Measurements from ENCODE around the gene SLC7A1.

DNA sequence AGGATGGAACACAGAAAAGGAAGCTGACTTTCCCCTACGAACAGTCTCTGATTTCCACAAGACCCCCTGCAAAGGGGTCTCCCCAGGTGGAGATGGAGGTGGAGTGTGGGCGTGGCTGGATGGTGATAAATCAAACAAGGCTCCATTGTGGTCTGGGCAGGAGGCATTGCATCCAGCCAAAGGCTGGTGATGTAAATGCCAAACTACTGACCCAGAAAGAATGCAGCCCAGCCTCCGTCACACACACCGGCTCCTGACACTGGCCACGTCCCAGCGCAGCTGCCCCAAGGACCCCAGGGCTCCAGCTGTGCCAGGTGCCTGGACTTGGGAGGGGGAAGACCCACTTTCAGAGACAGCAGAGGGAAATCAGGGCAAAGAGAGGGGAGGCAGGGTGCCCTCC lies 6.3 kb downstream of the SLC7A1 start:
- TF ChIP-seq, protein P1, sequence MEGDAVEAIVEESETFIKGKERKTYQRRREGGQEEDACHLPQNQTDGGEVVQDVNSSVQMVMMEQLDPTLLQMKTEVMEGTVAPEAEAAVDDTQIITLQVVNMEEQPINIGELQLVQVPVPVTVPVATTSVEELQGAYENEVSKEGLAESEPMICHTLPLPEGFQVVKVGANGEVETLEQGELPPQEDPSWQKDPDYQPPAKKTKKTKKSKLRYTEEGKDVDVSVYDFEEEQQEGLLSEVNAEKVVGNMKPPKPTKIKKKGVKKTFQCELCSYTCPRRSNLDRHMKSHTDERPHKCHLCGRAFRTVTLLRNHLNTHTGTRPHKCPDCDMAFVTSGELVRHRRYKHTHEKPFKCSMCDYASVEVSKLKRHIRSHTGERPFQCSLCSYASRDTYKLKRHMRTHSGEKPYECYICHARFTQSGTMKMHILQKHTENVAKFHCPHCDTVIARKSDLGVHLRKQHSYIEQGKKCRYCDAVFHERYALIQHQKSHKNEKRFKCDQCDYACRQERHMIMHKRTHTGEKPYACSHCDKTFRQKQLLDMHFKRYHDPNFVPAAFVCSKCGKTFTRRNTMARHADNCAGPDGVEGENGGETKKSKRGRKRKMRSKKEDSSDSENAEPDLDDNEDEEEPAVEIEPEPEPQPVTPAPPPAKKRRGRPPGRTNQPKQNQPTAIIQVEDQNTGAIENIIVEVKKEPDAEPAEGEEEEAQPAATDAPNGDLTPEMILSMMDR (IDR thresholded peaks at IDR 0.05): no peak
- TF ChIP-seq POLR2AphosphoS5 (IDR thresholded peaks at IDR 0.05; ENCODE audit: insufficient read depth in 1 of 2, low read depth in 1 of 2): no peak

Data from vagina (tissue), 2 donors.